ENCODE measurements around the gene SIGMAR1. TPM values are rescaled to one million over a fixed set of nuclear protein-coding genes. Genes with fewer than 3 reads are reported as not detected.
A peak's percentile ranks its signal among the peaks of the same experiment; 100 is the strongest.

Gene SIGMAR1
- total RNA-seq, 1 experiment from 2014 or later = 99.8 TPM

GRCh38 chr9:34589636-34590380, 47.8 kb downstream of the SIGMAR1 start, which contains the start of gene CNTFR:
TSS of gene CNTFR (minus strand) at chr9:34589724. CDS start at chr9:34568981, 20,743 bp downstream.
- H3K4me1 Mint-ChIP-seq (ENCODE audit: insufficient read depth, unreplicated experiment) = peaks cover 20% of the 10 kb centered on the region

GRCh38 chr9:34588671-34589635, 48.6 kb downstream of the SIGMAR1 start:
- Mint-ChIP-seq H3K36me3 (ENCODE audit: insufficient read depth, unreplicated experiment) (no peaks in the 10 kb centered on the region), H3K27me3 (ENCODE audit: insufficient read depth, unreplicated experiment) (peaks cover 83% of the 10 kb centered on the region), H3K27ac (ENCODE audit: low read depth, unreplicated experiment) (no peak overlapping the region), H3K9me3 (ENCODE audit: unreplicated experiment) (no peaks in the 10 kb centered on the region), H3K4me1 (ENCODE audit: insufficient read depth, unreplicated experiment) (peaks cover 20% of the 10 kb centered on the region), H3K4me3 (ENCODE audit: unreplicated experiment) (no peak overlapping the region)
- DNase-seq (ENCODE audit: unreplicated experiment) = no peak
- intact Hi-C loops (cut with micrococcal nuclease) = no loop called here
- TF ChIP-seq CTCF (IDR thresholded peaks at IDR 0.05; ENCODE audit: unreplicated experiment) = no peak
- BruUV-seq (replicated peaks) = no TSS peak
- ChIA-PET CTCF (interaction anchor here (0.7 to 1.0 kb wide), 3 partner anchors 9 to 108 kb away, joined by 3 to 5 read pairs (median 3); partner anchors contain the start of gene ENHO), POLR2A (no interaction called here)

More at GRCh38 chr9:34589636-34590380, 47.8 kb downstream of the SIGMAR1 start, which contains the start of gene CNTFR:
- Mint-ChIP-seq H3K27me3 (ENCODE audit: insufficient read depth, unreplicated experiment) (peaks cover 75% of the 10 kb centered on the region), H3K4me3 (ENCODE audit: unreplicated experiment) (peak within 1 kb of the TSS; percentile 36), H3K27ac (ENCODE audit: low read depth, unreplicated experiment) (no peak within 1 kb of the TSS), H3K36me3 (ENCODE audit: insufficient read depth, unreplicated experiment) (no peaks in the 10 kb centered on the region), H3K9me3 (ENCODE audit: unreplicated experiment) (no peaks in the 10 kb centered on the region)
- ChIA-PET CTCF (no interaction called here), POLR2A (no interaction called here)
- intact Hi-C loops (cut with micrococcal nuclease) = loop anchor here (2.0 kb wide), 1 partner anchor 89 kb away; no protein-coding TSS in a partner anchor
- BruUV-seq (replicated peaks) = no TSS peak
- TF ChIP-seq CTCF (IDR thresholded peaks at IDR 0.05; ENCODE audit: unreplicated experiment) = no peak
- DNase-seq (ENCODE audit: unreplicated experiment) = no peak

- H3K27me3 Mint-ChIP-seq (ENCODE audit: insufficient read depth, unreplicated experiment) = peaks cover 70% of the 10 kb centered on the region
- no peak overlapping the region for H3K27ac Mint-ChIP-seq (ENCODE audit: low read depth, unreplicated experiment)
Observed at GRCh38 chr9:34587271-34587670, 50.3 kb downstream of the SIGMAR1 start.

More at GRCh38 chr9:34587271-34587670, 50.3 kb downstream of the SIGMAR1 start:
- no peaks in the 10 kb centered on the region for H3K36me3 Mint-ChIP-seq (ENCODE audit: insufficient read depth, unreplicated experiment)
- ChIA-PET POLR2A (interaction anchor here (1.2 kb wide), 1 partner anchor 13 kb away, joined by 3 read pairs; no protein-coding TSS in a partner anchor), CTCF (interaction anchor here (0.6 to 1.4 kb wide), 7 partner anchors 16 to 299 kb away, joined by 3 to 4 read pairs (median 4); no protein-coding TSS in a partner anchor)
- H3K9me3 Mint-ChIP-seq (ENCODE audit: unreplicated experiment) = no peaks in the 10 kb centered on the region
- intact Hi-C loops (cut with micrococcal nuclease) = no loop called here
- H3K4me1 Mint-ChIP-seq (ENCODE audit: insufficient read depth, unreplicated experiment) = peaks cover 6% of the 10 kb centered on the region
- TF ChIP-seq CTCF (IDR thresholded peaks at IDR 0.05; ENCODE audit: unreplicated experiment) = no peak
- no TSS peak for BruUV-seq (replicated peaks)
- no peak for DNase-seq (ENCODE audit: unreplicated experiment)
- no peak overlapping the region for H3K4me3 Mint-ChIP-seq (ENCODE audit: unreplicated experiment)
